HepG2 (cell line): ENCODE measurements around the gene DNAJA2. TPM values are rescaled to one million over a fixed set of nuclear protein-coding genes. Genes with fewer than 3 reads are reported as not detected.

ENCODE experiments used
- ATAC-seq: fragments of 200-7000 bp; cut with Tn5 transposase; 3 replicates; pipeline ENCODE4 v1.9.1; 2020; ENCODE audit warnings: mild to moderate bottlenecking, moderate library complexity
- BruUV-seq: library from RNA; stranded (reverse); fragments of 400-500 nt; replicated peaks from 2 replicates; lab custom pipeline; 2021; lab: Mats Ljungman, UMichigan
- CTCF ChIA-PET: fragments of 300-600 bp; formaldehyde crosslinking; extraction: SDS; loops from one replicate; lab custom pipeline; 2021; ENCODE audit warnings: low total read pairs, inconsistent platforms, low intra/inter-chr PET ratio; lab: Yijun Ruan, JAX
- POLR2A ChIA-PET: fragments of 350-600 bp; sonication (Branson Sonifier 250); formaldehyde crosslinking; loops from one replicate; lab custom pipeline; 2020; ENCODE audit warnings: antibody characterized with exemption, inconsistent platforms; lab: Yijun Ruan, JAX
- DNase-seq: peaks from one replicate; pipeline ENCODE4 v3.0.0-alpha.2; 2015; ENCODE audit warnings: low spot score
- FAIRE-seq: peaks from 3 replicates; lab custom pipeline; 2011; peaks lifted over from hg19 to GRCh38; lab: Jason Lieb, UNC
- H2AFZ ChIP-seq: one replicate; pipeline ENCODE4 v1.6.1; 2011; ENCODE audit warnings: low read length, inconsistent platforms
- H3K27ac ChIP-seq: fragments of 300-600 bp; 3 replicates; pipeline ENCODE4 v1.8.0; 2011; ENCODE audit warnings: mixed run types, mild to moderate bottlenecking, mixed read lengths, low read length, inconsistent platforms; ENCODE audit not compliant: insufficient read depth; ENCODE audit errors: extremely low read length
- H3K27me3 ChIP-seq, 2 experiments: fragments of 200-600 bp in 1 of 2; 2 replicates in 1 of 2; 3 replicates in 1 of 2; pipeline versions ENCODE4 v1.6.0 to v1.8.0; 2011; ENCODE audit warnings: low read length in 2 of 2, mild to moderate bottlenecking in 2 of 2, moderate library complexity in 2 of 2, inconsistent platforms in 1 of 2; ENCODE audit not compliant: insufficient read depth in 2 of 2, control insufficient read depth in 1 of 2
- H3K36me3 ChIP-seq, 2 experiments: fragments of 200-600 bp in 1 of 2; replicated peaks in 1 of 2; 2 replicates in 1 of 2; 3 replicates in 1 of 2; pipeline versions ENCODE4 v1.5.1 to v1.8.0; 2011; ENCODE audit warnings: low read length in 2 of 2, inconsistent platforms in 1 of 2; ENCODE audit not compliant: insufficient read depth in 2 of 2, control insufficient read depth in 1 of 2
- H3K4me1 ChIP-seq: 2 replicates; pipeline ENCODE4 v1.5.1; 2012; ENCODE audit warnings: low read length, inconsistent platforms; ENCODE audit not compliant: insufficient read depth
- H3K4me2 ChIP-seq: 2 replicates; pipeline ENCODE4 v1.6.0; 2011; ENCODE audit warnings: low read depth, low read length, inconsistent platforms
- H3K4me3 ChIP-seq, 3 experiments: fragments of 200-600 bp in 1 of 3; sonication (generic), shearing (Covaris generic) in 1 of 3; replicated peaks in 1 of 3; 2 replicates each; pipeline ENCODE4 v1.5.1; 2011 to 2016; ENCODE audit warnings: low read length in 3 of 3, inconsistent platforms in 2 of 3, low read depth in 2 of 3, mild to moderate bottlenecking in 2 of 3, control low read depth in 1 of 3, mixed read lengths in 1 of 3; ENCODE audit not compliant: insufficient read depth in 1 of 3
- H3K79me2 ChIP-seq: one replicate; pipeline ENCODE4 v1.6.1; 2011; ENCODE audit warnings: low read length, inconsistent platforms; ENCODE audit not compliant: insufficient read depth
- H3K9ac ChIP-seq: 2 replicates; pipeline ENCODE4 v1.6.0; 2011; ENCODE audit warnings: mild to moderate bottlenecking, low read depth, low read length, inconsistent platforms; ENCODE audit not compliant: insufficient read depth
- H3K9me3 ChIP-seq: 2 replicates; pipeline ENCODE4 v1.5.1; 2012; ENCODE audit warnings: mild to moderate bottlenecking, low read length
- H4K20me1 ChIP-seq: 2 replicates; pipeline ENCODE4 v1.6.0; 2011; ENCODE audit warnings: inconsistent platforms, mild to moderate bottlenecking, low read length, moderate library complexity; ENCODE audit not compliant: insufficient read depth
- CBX5 ChIP-seq: sonication (generic); formaldehyde crosslinking; IDR thresholded peaks from 2 replicates; pipeline ENCODE4 v1.4.0; 2020; ENCODE audit warnings: missing genetic modification reagents, borderline replicate concordance
- FOXA3 ChIP-seq: IDR thresholded peaks from 2 replicates; pipeline ENCODE4 v1.6.1; 2016; ENCODE audit warnings: missing genetic modification reagents, missing compliant biosample characterization
- GABPA ChIP-seq, 2 experiments: IDR thresholded peaks; 2 replicates each; pipeline ENCODE4 v1.6.1; 2011 to 2016; ENCODE audit warnings: low read depth in 2 of 2, low read length in 1 of 2, missing biosample characterization in 1 of 2, missing genetic modification characterization in 1 of 2
- HDAC1 ChIP-seq: sonication (generic); formaldehyde crosslinking; IDR thresholded peaks from 2 replicates; pipeline ENCODE4 v1.5.1; 2020; ENCODE audit warnings: mild to moderate bottlenecking, missing genetic modification reagents
- IRX3 ChIP-seq: sonication (generic); formaldehyde crosslinking; IDR thresholded peaks from 2 replicates; pipeline ENCODE4 v1.8.1; 2023; ENCODE audit warnings: mild to moderate bottlenecking, low read depth, missing genetic modification reagents, borderline replicate concordance
- NAIF1 ChIP-seq: sonication (generic); formaldehyde crosslinking; IDR thresholded peaks from 2 replicates; pipeline ENCODE4 v1.5.0; 2020; ENCODE audit warnings: mild to moderate bottlenecking, missing genetic modification reagents, borderline replicate concordance
- PITX1 ChIP-seq: sonication (generic); formaldehyde crosslinking; IDR thresholded peaks from 2 replicates; pipeline ENCODE4 v1.5.1; 2020; ENCODE audit warnings: mild to moderate bottlenecking, missing genetic modification reagents
- ZNF367 ChIP-seq: sonication (generic); formaldehyde crosslinking; IDR thresholded peaks from 2 replicates; pipeline ENCODE4 v1.4.0; 2020; ENCODE audit warnings: missing genetic modification reagents, borderline replicate concordance
- ZNF75D ChIP-seq: sonication (generic); formaldehyde crosslinking; IDR thresholded peaks from 2 replicates; pipeline ENCODE4 v1.8.1; 2023; ENCODE audit warnings: missing genetic modification reagents, mild to moderate bottlenecking, borderline replicate concordance
- ZNF781 ChIP-seq: sonication (generic); formaldehyde crosslinking; IDR thresholded peaks from 2 replicates; pipeline ENCODE4 v1.5.1; 2020; ENCODE audit warnings: borderline replicate concordance, mild to moderate bottlenecking, missing genetic modification reagents; ENCODE audit errors: not compliant biosample characterization
- ZSCAN12 ChIP-seq: sonication (generic); formaldehyde crosslinking; IDR thresholded peaks from 2 replicates; pipeline ENCODE4 v1.9.0; 2021; ENCODE audit warnings: mild to moderate bottlenecking, missing genetic modification reagents
- WGBS: methylation state at CpG from one replicate; pipeline ENCODE4 v1.1.6; 2017; ENCODE audit warnings: low lambda C conversion rate; 5-methylcytosine and 5-hydroxymethylcytosine counted together
- in situ Hi-C: cut with HindIII; loops from 2 replicates; pipeline ENCODE4 v1.10.0; 2017; ENCODE audit warnings: low pct_unique_long_range_greater_than_20kb; ENCODE audit not compliant: extremely low pct_ligation_motif_present
- intact Hi-C: fragments of 100-400 bp; cut with micrococcal nuclease; formaldehyde crosslinking; loops from one replicate; pipeline ENCODE4 v1.10.0; 2022; ENCODE audit not compliant: unreplicated experiment
- polyA plus RNA-seq, 8 experiments: library from polyadenylated mRNA; depleted of rRNA in 3 of 8; stranded (reverse) in 7 of 8; unstranded in 1 of 8; fragments of >200 nt; fragmentation: Illumina TruSeq in 4 of 8; extraction: Trizol in 4 of 8; gene quantifications; 2 replicates each; pipeline versions ENCODE4 v1.2.1 to v1.2.3, GENCODE V29; 2011 to 2016; ENCODE audit warnings: low read depth in 4 of 8, missing spikeins in 1 of 8, mixed read lengths in 1 of 8; ENCODE audit not compliant: insufficient read depth in 1 of 8
- total RNA-seq, 5 experiments: library from RNA; depleted of rRNA; stranded (reverse); fragments of >200 nt; fragmentation: Illumina TruSeq; extraction: Trizol; gene quantifications; 2 replicates each; pipeline ENCODE4 v1.2.3, GENCODE V29; 2016; ENCODE audit warnings: low read depth in 1 of 5
- TF ChIP-seq, protein P1 (sequence below): sonication (generic); formaldehyde crosslinking; IDR thresholded peaks from 2 replicates; pipeline ENCODE4 v1.4.0; 2020; ENCODE audit warnings: missing genetic modification reagents
- TF ChIP-seq, protein P2 (sequence below): sonication (generic); formaldehyde crosslinking; IDR thresholded peaks from 2 replicates; pipeline ENCODE4 v1.5.0; 2020; ENCODE audit warnings: missing genetic modification reagents
- TF ChIP-seq, protein P3 (sequence below): IDR thresholded peaks from 2 replicates; pipeline ENCODE4 v1.6.1; 2016

The DNAJA2 gene
- total and polyA plus RNA-seq, 2 of the 13 experiments (the other 11 are each of a cell fraction or from before 2014, with no cell fraction given) = 25.4 to 176 TPM

- TF ChIP-seq, protein P1, sequence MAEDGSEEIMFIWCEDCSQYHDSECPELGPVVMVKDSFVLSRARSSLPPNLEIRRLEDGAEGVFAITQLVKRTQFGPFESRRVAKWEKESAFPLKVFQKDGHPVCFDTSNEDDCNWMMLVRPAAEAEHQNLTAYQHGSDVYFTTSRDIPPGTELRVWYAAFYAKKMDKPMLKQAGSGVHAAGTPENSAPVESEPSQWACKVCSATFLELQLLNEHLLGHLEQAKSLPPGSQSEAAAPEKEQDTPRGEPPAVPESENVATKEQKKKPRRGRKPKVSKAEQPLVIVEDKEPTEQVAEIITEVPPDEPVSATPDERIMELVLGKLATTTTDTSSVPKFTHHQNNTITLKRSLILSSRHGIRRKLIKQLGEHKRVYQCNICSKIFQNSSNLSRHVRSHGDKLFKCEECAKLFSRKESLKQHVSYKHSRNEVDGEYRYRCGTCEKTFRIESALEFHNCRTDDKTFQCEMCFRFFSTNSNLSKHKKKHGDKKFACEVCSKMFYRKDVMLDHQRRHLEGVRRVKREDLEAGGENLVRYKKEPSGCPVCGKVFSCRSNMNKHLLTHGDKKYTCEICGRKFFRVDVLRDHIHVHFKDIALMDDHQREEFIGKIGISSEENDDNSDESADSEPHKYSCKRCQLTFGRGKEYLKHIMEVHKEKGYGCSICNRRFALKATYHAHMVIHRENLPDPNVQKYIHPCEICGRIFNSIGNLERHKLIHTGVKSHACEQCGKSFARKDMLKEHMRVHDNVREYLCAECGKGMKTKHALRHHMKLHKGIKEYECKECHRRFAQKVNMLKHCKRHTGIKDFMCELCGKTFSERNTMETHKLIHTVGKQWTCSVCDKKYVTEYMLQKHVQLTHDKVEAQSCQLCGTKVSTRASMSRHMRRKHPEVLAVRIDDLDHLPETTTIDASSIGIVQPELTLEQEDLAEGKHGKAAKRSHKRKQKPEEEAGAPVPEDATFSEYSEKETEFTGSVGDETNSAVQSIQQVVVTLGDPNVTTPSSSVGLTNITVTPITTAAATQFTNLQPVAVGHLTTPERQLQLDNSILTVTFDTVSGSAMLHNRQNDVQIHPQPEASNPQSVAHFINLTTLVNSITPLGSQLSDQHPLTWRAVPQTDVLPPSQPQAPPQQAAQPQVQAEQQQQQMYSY (CRISPR knock-in tag) = no peak
- no peak for TF ChIP-seq ZNF367 (CRISPR knock-in tag)
- TF ChIP-seq NAIF1 = 0 out of 2 replicates have a peak, but pooled peaks have one; percentile 85
- no peak for TF ChIP-seq ZNF781 (CRISPR knock-in tag)
- no peak for TF ChIP-seq ZNF75D
- no peak for TF ChIP-seq CBX5
These were observed 486 bp upstream of the DNAJA2 start (continued) for GRCh38 chr16:46973996-46974324.

DNA sequence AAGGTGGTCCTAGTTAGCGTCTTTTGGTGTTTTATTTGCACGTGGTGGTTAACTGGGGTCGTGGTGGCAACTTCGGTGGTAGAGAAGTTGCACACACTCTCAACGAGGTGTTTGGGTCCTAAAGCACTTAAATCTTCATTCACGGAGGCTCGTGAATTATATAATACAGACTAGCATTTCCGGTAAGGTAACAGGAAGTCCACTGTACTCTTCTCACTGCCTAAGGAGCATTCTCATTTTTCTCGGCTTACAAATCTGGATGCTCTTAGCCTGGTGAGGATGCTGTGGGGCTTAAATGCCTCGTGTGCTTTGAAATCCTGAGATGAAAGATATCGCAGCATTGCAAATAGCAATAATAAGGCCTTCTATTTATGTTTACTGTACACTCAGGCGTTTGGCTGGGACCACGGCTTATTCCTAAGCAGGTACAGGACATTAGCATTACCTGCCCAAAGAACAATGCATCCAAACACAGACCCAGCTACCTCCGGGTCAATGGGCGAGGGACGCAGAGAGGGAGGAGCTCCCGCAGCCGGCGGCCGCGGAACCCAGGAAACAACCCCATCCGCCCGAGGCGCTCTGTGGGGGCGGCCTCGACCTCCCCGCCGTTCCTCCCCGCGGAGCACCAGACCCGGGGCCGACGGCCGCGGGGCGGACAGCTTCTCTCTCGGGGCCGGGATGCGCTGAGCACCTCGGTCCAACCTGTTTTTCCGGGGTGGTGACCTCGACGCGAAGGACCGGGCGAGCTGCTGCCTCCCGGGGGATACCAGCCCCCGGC, 856 bp downstream of the DNAJA2 start:
- POLR2A ChIA-PET = interaction anchor here (0.7 to 5.3 kb wide), 14 partner anchors 10 to 183 kb away, joined by 3 to 49 read pairs (median 4); no protein-coding TSS in a partner anchor
- Histone ChIP-seq H3K4me1 (peaks cover 68% of the 10 kb centered on the region), H3K9me3 (no peaks in the 10 kb centered on the region), H3K27ac (peak overlapping the region; percentile 88), H3K4me3 (peak overlapping the region; percentile 74 to 98 (median 96)), H3K79me2 (peaks cover 54% of the 10 kb centered on the region), H3K36me3 (peaks cover 8 to 24% of the 10 kb centered on the region in 2 experiments), H2AFZ (no peak overlapping the region), H4K20me1 (peaks cover 43% of the 10 kb centered on the region), H3K9ac (peak overlapping the region; percentile 93), H3K27me3 (no peaks in the 10 kb centered on the region; a peak in 1 of 5 replicates), H3K4me2 (peak overlapping the region; percentile 94)
- ATAC-seq (peak; percentile 32), DNase-seq (peak; percentile 33), FAIRE-seq (no peak)
- in situ Hi-C loops = no loop called here
- intact Hi-C loops = loop anchor here (2.0 to 5.0 kb wide), 2 partner anchors 24 to 140 kb away; partner anchors contain the start of gene C16orf87
- CTCF ChIA-PET = interaction anchor here (1.0 kb wide), 1 partner anchor 46 kb away, joined by 3 read pairs; no protein-coding TSS in a partner anchor
- 1% methylated on average over 32 of the region's 48 CpGs for WGBS
- no TSS peak for BruUV-seq
- peak; percentile 41; the same call in 1 of the 2 replicates for TF ChIP-seq HDAC1 (CRISPR knock-in tag)
- no peak for TF ChIP-seq IRX3 (CRISPR knock-in tag)
- TF ChIP-seq, protein P2, sequence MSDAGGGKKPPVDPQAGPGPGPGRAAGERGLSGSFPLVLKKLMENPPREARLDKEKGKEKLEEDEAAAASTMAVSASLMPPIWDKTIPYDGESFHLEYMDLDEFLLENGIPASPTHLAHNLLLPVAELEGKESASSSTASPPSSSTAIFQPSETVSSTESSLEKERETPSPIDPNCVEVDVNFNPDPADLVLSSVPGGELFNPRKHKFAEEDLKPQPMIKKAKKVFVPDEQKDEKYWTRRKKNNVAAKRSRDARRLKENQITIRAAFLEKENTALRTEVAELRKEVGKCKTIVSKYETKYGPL (CRISPR knock-in tag) = peak; percentile 83
- 0 out of 2 replicates have a peak, but pooled peaks have one; percentile 9 for TF ChIP-seq PITX1 (CRISPR knock-in tag)
- 0 out of 2 replicates have a peak, but pooled peaks have one; percentile 39 for TF ChIP-seq ZSCAN12
- TF ChIP-seq, protein P3, sequence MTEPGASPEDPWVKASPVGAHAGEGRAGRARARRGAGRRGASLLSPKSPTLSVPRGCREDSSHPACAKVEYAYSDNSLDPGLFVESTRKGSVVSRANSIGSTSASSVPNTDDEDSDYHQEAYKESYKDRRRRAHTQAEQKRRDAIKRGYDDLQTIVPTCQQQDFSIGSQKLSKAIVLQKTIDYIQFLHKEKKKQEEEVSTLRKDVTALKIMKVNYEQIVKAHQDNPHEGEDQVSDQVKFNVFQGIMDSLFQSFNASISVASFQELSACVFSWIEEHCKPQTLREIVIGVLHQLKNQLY (CRISPR knock-in tag) = 0 out of 2 replicates have a peak, but pooled peaks have one; percentile 12
- TF ChIP-seq GABPA (IDR thresholded peaks at IDR 0.05; ENCODE audit: low read depth, low read length) = 0 out of 2 replicates have a peak, but pooled peaks have one; percentile 18
- peak; percentile 88 for TF ChIP-seq GABPA (CRISPR knock-in tag; IDR thresholded peaks at IDR 0.05; ENCODE audit: low read depth)
- TF ChIP-seq FOXA3 = no peak
